HG03439 (cell line): Measurements from ENCODE around the gene PRAMEF9.
"Not testable (repeated sequence)": the region's sequence is repeated elsewhere in the genome, so short reads cannot be mapped to it uniquely, and the experiment has no call there.

ENCODE experiments used
- ATAC-seq: cut with Tn5 transposase; IDR thresholded peaks from one replicate; pipeline ENCODE4 v1.9.1; 2021; ENCODE audit warnings: mild to moderate bottlenecking, moderate library complexity; ENCODE audit not compliant: unreplicated experiment

The PRAMEF9 gene

GRCh38 chr1:13171548-13171947 is at the start of gene PRAMEF9:
PRAMEF9 (plus strand) TSS chr1:13171848; CDS start chr1:13175281, 3,433 bp downstream.
- ATAC-seq: not testable (repeated sequence)

DNA sequence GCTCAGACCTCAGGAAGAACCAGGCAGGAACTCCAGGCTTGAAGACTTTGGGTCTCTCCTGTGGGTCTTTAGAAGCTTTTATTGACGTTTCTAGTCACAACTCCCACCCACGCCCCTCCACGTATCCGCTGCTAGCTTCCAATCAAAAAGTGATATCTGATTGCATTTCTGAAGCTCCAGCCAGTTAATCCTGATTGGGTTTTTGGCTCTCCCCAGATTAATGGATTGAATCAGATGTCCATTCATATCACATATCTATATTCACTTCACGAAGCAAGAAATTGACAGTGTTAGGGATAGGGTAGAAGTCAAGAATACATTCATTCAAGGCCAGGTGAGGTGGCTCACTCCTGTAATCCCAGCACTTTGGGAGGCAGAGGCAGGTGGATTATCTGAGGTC is 15.7 kb upstream of the PRAMEF9 start, which contains the start of gene PRAMEF26:
Gene PRAMEF26 (minus strand): TSS at position 101 of the 400 bp plus-strand sequence. CDS start 2,914 bp downstream, outside the sequence.
- not testable (repeated sequence) for ATAC-seq

DNA sequence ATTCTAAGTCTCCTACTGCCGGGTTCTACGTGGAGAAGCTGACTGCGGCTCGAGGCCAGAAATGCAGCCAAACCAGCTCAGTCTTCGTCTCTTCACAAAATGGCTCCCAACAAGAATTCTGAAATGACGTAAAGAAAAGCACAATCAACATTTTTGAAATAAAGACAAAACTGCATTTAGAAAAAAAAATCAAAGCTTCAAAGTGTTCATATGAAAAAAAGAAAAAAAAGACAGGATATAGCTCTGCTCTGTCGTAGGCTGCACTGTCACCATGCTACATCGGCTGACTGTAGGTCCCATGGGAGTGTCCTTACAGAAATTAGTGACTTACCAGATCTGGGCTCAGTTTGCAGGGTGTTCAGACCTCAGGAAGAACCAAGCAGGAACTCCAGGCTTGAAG is 6.1 kb upstream of the PRAMEF9 start, which contains the start of gene HNRNPCL4:
Gene HNRNPCL4 (minus strand): TSS at position 101 of the 400 bp plus-strand sequence. CDS start 164 bp downstream, outside the sequence.
- not testable (repeated sequence) for ATAC-seq

DNA sequence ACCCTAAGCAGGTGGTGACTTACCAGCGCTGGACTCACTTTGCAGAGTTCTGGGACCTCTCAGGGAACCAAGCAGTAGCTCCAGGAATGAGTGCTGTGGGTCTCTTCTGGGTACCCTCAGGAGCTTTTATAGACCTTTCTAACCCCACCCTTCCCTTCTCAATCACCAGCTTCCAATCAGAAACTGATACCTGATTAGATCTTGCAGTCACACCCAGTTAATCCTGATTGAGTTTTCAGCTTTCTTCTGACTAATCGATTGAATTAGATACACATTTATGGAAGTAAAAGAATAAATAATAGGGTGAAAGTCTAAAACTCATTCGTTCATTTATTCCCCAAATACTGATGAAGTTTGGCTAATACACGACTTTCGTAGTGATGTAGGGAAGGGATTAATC is 29.7 kb downstream of the PRAMEF9 start, which contains the start of gene PRAMEF13:
Gene PRAMEF13 (minus strand): TSS at position 101 of the 400 bp plus-strand sequence. CDS start 1,820 bp downstream, outside the sequence.
- not testable (repeated sequence) for ATAC-seq

DNA sequence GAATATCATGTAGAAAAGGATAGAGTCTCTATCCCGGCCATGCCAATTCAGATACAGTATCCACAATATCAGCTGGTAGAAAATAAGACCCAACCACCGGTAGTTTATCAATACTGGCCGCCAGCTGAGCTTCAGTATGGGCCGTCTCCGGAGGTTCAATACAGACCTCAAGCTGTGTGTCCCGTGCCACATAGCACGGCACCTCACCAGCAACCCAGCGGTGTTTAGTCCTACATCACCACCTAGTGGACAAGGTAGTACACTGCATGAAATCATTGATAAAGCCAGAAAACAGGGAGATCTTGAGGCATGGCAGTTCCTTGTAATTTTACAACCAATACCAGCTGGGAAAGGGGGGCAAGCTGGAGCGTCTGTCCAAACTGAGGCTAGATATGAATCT is 37.1 kb downstream of the PRAMEF9 start:
- not testable (repeated sequence) for ATAC-seq

DNA sequence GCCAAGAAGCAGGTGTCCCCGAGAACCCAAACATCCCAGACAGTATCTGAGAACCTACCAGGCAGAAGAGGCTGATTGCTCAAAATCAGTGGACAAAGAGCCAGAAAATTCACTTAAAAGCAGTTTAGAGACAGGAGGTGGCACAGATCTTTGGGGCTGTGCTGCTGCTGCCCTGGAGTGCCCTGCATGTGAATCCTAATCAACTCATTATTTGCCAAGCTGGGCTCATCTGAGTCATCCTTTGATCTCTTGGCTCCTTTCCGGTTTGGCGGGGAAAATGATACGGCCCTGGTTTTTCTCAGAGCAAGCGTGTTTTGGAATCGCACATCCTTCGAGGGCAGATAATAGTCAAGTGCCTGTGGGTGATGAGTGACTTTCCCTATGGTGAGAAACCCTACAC is 45.0 kb downstream of the PRAMEF9 start:
- not testable (repeated sequence) for ATAC-seq

DNA sequence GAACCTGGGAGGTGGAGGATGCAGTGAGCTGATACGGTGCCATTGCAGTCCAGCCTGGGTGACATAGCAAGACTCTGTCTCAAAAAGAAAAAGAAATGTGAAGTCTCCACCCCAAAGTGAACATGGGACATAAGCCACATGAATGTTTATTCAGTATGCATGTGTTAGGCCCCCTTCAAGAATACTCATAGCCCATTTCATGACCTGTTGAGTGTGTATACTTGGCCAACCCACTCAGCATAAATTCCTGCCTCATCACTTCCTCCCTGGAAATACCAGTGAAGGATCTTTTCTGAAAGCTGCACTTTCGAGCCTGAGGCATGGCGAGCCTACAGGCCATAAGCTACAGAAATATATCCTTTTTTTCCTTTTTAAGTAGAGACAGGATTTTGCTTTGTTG is 47.6 kb downstream of the PRAMEF9 start:
- ATAC-seq: not testable (repeated sequence)

DNA sequence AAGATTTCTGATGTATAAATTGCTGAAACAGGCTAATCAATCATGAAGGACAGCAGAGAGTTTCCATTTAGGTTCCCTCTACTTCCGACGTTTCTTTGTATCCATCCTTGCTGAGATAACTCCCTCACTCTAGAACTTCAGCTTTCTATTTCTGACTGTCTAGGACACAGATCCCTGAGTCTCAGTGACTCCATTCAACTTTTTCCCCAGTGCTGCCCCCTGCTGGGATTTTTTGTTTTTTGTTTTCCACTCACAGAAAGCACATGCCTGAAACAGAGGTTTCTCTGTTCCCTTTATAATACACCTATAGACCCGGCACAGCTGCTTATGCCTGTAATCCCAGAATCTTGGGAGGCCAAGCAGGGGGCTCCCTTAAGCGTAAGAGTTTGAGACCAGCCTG is 51.1 kb downstream of the PRAMEF9 start:
- not testable (repeated sequence) for ATAC-seq

DNA sequence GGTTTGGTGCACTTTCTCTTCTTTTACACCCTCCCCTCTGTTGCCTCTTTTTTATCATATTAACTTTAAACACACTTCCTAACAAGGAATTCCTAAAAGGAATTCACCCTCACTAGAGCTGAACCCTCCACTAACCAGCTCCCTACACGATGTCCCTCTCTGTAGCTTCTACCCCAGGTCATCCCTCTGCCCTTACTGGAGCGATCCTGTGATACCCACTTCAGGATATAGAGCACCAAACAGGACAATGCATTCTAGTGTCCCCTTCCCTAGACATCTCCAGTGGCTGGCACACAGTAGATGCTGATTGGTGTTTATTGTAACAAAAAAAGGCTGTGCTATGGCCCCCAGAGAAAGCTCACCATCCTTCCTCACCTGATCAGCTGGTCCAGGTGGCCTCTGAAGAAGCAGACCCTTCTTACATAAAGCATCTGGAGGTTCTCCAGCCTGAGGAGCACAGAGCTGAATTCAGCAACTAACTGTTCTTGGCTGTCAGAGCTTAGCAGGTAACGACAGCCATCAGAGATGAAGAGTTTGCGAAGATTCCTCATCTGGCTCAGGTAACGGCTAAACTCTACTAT is 52.9 kb downstream of the PRAMEF9 start:
- ATAC-seq: no peak

GRCh38 chr1:13225675-13226204 is 54.1 kb downstream of the PRAMEF9 start, which contains the start of gene PRAMEF18:
PRAMEF18 (minus strand) TSS chr1:13226154; CDS start chr1:13226106, 48 bp downstream.
- ATAC-seq: not testable (repeated sequence)

- ATAC-seq: not testable (repeated sequence)
These were observed 55.8 kb downstream of the PRAMEF9 start for GRCh38 chr1:13227271-13228055.

DNA sequence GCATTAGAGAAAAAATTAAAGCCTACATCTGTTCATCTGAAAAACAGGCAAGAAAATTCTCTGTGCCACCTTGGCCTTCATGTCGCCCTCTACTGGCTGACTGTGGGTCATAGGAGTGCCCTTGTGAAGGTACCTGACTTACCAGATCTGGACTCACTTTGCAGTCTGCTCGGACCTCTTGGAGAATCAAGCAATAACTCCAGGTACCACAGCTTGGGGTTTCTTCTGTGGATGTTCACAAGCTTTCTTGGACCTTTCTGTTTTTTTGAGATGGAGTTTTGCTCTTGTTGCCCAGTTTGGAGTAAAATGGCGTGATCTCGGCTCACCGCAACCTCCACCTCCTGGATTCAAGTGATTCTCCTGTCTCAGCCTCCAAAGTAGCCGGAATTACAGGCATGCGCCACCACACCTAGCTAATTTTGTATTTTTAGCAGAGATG is 56.7 kb downstream of the PRAMEF9 start:
- no peak for ATAC-seq
